ENCODE results near the gene ZNF296. TPM values are rescaled to one million over a fixed set of nuclear protein-coding genes. Genes with fewer than 3 reads are reported as not detected.

Gene ZNF296
- total and polyA plus RNA-seq, 2 donors, result 0.42 to 0.65 TPM

DNA sequence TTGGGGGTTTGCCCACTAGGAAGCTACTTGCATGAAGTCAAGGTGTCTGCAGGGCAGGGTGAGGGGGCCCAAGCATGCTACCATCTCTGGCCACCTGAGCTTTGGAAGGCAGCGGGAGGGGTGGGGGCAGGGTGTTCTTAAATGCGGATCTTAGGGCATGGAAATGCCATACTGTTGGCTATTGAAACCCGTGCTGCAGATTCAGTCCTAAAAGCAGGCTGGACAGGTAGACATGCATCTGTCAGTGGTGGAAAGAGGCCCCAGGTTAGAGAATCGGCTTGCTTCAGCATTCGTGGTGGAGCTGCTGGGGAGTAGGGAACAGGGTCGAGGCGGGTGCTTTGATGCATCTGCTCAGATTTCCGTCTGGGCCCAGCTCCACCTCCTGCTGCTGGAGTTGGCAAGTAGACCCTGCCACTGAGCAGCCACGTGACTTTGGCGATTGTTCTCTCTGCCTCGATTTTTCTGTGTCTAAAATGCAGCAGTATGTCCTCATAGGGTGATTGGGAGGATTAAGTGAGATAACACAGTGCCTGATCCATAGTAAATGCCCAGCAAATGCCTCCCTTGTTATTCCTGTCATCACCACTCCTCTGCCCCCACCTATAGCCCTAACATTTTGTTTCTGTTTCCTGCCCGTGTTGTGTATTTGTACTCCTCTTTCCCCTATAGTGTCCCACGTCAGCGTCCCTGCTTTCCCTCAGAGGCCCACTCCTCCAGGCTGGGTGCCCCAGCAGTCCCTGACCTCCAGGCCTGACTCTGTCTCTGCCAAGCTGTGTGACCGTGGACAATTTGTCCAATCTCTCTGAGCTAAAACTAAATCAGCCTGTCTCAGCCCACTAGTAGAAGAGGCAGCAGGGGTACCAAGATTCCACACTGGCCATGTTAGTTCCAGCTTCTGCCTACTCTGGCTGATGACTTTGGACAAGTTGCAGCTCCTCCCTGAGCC, 22.5 kb upstream of the ZNF296 start:
- no peak overlapping the region for H3K4me3 ChIP-seq (ENCODE audit: low read depth, low read length)
- no peaks in the 10 kb centered on the region for H3K4me1 ChIP-seq (ENCODE audit: insufficient read depth)
- 27% methylated on average over 15 of the region's 15 CpGs for WGBS
- no peaks in the 10 kb centered on the region for H3K36me3 ChIP-seq (ENCODE audit: insufficient read depth)
- peak overlapping the region; percentile 11 for H3K27ac ChIP-seq (ENCODE audit: low read depth)
- no peak for DNase-seq (ENCODE audit: extremely low spot score)

DNA sequence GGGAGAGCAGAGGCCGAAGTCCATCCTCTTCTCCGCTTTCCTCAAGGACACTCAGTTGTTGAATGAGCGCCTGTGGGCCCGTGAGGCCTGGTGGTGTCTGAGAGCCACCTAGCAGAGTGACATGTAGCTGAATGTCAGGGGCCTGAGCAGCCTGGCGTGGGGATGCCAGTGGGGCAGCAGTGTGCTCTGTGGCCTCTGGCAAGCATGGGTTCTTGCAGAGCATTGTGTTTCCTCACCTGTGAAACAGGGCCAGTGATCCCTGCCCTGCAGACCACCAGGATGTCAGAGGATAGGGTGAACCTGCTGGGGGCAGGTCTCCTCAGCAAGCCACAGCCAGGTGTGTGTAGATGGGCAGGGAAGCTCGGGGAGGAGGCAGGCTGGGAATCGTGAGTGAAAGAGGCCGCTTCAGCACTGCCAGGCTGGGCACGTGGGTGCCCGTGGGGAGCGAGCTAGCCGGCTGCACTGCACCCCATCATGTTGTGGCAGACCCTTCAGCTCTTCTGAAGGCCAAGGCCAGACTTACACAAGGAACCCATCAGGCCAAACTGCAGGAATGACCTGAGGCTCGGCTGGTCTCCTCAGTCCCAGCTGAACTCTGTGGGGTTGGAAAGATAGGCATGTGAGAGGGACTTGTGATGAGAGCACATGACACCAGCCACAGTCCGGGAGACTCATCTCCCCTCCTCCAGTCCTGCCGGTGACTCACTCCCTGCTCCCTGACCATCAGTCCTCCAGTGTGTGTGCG, 21.7 kb upstream of the ZNF296 start:
- DNase-seq (ENCODE audit: extremely low spot score), result no peak
- 58% methylated on average over 16 of the region's 16 CpGs for WGBS
- Histone ChIP-seq H3K27ac (ENCODE audit: low read depth) (peak overlapping the region; percentile 40), H3K36me3 (ENCODE audit: insufficient read depth) (no peaks in the 10 kb centered on the region), H3K4me1 (ENCODE audit: insufficient read depth) (no peaks in the 10 kb centered on the region), H3K4me3 (ENCODE audit: low read depth, low read length) (no peak overlapping the region)

DNA sequence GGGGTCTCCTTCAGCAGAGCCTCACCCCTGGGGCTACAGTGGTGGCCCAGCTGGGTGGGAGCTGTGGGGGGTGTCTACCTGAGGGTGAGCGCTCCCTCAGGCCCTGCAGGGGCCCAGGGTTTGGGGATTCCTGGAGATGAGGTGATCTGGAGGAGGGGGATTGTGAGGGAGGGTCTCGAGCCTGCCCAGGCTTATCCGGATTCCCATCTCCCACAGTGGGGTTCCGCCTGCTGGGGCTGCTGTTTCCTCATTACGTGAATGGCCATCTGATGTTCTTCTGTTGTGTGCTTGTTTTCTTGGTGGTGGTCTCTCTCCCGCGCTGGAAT, 21.1 kb upstream of the ZNF296 start:
- Histone ChIP-seq H3K36me3 (ENCODE audit: insufficient read depth) (no peaks in the 10 kb centered on the region), H3K4me1 (ENCODE audit: insufficient read depth) (no peaks in the 10 kb centered on the region), H3K27ac (ENCODE audit: low read depth) (peak overlapping the region; percentile 40), H3K4me3 (ENCODE audit: low read depth, low read length) (no peak overlapping the region)
- DNase-seq (ENCODE audit: extremely low spot score), result no peak
- WGBS, result 85% methylated on average over 7 of the region's 7 CpGs

DNA sequence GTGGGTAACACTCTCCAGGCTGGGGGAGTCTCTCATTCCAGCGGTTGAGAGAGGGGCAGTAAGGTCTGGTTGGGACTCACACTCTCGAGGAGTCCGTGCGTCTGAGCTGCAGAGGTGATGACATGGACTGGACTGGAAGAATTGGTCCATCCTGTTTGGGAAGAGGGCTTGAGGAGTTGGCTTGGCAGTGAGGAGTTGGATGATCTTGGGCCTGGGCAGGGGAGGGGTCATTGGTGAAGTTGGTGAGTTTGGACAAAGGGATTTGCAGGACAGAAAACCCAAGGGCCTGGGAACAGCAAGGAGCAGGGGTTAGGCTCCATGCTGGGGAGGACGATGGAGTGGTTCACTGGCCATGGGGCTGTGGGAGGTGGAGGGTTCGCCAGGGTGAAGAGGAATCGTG, 20.4 kb upstream of the ZNF296 start:
- Histone ChIP-seq H3K4me3 (ENCODE audit: low read depth, low read length) (no peak overlapping the region), H3K27ac (ENCODE audit: low read depth) (no peak overlapping the region), H3K4me1 (ENCODE audit: insufficient read depth) (no peaks in the 10 kb centered on the region), H3K36me3 (ENCODE audit: insufficient read depth) (no peaks in the 10 kb centered on the region)
- no peak for DNase-seq (ENCODE audit: extremely low spot score)
- WGBS, result 87% methylated on average over 7 of the region's 7 CpGs

DNA sequence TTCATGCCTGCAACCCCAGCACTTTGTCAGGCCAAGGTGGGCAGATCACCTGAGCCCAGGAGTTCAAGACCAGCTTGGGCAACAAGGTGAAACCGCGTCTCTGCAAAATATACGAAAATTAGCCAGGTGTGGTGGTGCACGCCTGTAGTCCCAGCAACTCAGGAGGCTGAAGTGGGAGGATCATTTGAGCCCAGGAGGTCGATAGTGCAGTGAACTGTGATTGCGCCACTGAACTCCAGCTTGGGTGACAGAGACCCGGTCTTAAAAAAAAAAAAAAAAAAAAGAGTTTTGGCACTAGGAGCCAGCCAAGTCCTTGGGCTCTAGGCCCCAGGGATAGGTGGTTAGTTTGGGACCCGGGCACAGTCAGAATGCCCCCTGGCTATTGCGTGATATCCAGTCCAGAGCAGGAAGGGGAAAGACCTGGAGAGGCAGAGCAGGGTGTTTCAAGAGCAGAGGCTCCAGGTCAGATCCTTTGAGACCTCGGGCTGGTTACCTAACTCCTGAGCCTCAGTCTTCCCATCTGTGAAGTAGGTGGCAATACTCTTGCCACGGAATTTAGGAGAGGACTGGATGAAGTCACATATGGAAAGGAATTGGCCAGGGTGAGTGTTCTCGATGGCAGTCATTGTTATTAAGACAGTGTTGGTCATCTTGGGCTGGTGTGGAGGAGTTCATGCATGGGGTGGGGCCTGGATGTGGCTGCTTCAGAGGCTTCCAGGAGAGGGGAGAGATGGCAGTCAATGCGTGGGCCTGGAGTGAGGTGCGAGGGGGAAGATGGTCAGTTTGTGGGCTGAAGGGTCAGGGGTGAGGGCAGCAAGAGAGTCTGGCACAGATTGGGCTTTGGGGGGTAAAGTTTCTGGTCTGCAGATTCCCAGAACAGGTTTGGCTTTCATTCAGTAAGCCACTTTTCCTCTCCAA, 19.5 kb upstream of the ZNF296 start:
- Histone ChIP-seq H3K4me3 (ENCODE audit: low read depth, low read length) (no peak overlapping the region), H3K4me1 (ENCODE audit: insufficient read depth) (no peaks in the 10 kb centered on the region), H3K27ac (ENCODE audit: low read depth) (no peak overlapping the region), H3K36me3 (ENCODE audit: insufficient read depth) (no peaks in the 10 kb centered on the region)
- no peak for DNase-seq (ENCODE audit: extremely low spot score)
- 92% methylated on average over 14 of the region's 14 CpGs for WGBS

DNA sequence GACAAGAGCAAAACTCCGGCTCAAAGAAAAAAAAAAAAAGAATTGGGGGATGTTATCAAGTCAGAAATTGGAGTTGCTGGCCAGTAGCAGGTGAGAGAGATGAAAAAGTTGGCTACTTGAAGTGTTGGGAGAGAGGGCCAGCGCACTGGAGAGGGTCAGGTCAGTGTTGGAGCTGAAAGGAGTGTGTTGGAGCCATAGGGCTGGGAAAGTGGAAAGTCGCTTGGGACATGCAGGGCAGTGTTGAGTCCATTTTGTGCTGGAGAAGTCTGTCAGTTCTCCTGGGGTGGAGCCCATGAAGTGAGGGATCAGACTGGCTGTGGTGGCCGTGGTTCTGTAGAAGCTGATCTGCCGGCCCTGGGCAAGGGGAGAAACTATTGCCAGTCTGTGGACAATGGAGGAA, 18.4 kb upstream of the ZNF296 start:
- H3K4me1 ChIP-seq (ENCODE audit: insufficient read depth), result no peaks in the 10 kb centered on the region
- 79% methylated on average over 5 of the region's 5 CpGs for WGBS

DNA sequence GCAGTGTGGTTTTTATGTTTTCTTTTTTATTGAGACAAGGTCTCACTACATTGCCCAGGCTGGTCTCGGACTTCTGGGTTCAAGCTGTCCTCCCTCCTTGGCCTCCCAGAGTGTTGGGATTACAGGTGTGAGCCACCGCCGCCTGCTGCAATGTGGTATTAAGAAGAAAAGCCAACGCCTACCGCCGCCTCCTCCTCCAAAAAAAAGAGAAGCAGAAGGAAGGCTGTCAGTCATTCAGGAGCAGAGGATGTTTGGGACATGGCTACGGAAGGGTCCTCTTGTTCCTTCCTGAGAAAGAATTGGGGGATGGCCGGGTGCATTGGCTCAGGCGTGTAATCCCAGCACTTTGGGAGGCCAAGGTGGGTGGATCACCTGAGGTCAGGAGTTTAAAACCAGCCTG, 17.9 kb upstream of the ZNF296 start:
- peak overlapping the region; percentile 96 for H3K4me3 ChIP-seq (ENCODE audit: low read depth, low read length)
- no peak for DNase-seq (ENCODE audit: extremely low spot score)
- no peak overlapping the region for H3K27ac ChIP-seq (ENCODE audit: low read depth)
- no peaks in the 10 kb centered on the region for H3K36me3 ChIP-seq (ENCODE audit: insufficient read depth)
- H3K4me1 ChIP-seq (ENCODE audit: insufficient read depth), result no peaks in the 10 kb centered on the region
- WGBS, result 74% methylated on average over 9 of the region's 9 CpGs

More for the DNA sequence above, 18.4 kb upstream of the ZNF296 start:
- no peak overlapping the region for H3K27ac ChIP-seq (ENCODE audit: low read depth)
- DNase-seq (ENCODE audit: extremely low spot score), result no peak
- H3K4me3 ChIP-seq (ENCODE audit: low read depth, low read length), result no peak overlapping the region
- no peaks in the 10 kb centered on the region for H3K36me3 ChIP-seq (ENCODE audit: insufficient read depth)

DNA sequence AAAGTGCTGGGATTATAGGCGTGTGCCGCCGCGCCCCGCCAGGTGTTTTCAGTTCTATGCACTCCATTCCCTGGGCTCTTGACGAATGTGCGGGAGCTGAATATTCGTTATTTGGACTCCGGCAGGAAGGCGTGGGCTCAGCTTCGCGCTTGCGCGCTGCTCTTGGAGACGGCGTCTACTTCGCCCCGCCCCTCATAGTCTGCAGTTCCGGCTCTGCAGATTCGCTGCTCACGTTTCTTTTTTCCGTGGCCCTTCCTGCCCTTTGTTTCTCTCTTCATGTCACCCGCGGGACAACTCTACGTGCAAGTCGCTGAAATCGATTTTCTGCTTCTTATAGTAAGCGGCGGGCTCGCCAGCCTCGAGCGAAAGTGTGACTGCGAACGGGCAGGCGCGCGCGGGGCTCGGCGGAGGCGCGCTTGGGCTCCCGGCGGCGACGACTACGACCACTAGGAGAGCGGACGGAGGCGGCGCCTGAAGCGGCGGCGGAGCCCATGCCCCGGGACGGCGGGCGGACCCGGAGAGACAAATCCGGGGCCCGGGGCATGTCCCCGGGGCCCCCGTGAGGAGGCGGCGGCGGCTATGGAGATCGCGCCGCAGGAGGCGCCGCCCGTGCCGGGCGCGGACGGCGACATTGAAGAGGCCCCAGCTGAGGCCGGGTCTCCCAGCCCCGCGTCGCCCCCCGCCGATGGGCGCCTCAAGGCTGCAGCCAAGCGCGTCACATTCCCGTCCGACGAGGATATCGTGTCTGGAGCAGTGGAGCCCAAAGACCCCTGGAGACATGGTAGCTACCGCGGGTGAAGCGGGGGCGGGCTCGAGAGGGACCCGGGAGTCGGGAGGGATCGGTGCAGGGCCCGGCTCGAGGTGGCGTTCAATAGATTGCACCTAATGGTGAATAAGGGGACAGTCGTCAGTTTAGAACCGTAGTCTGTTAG, 16.7 kb upstream of the ZNF296 start, which contains the start of gene PPP1R37:
PPP1R37 (plus strand) TSS at position 433 of the 932 bp plus-strand sequence; CDS start at position 580, 147 bp downstream.
- Histone ChIP-seq H3K4me3 (ENCODE audit: low read depth, low read length) (peak within 1 kb of the TSS; percentile 96), H3K27ac (ENCODE audit: low read depth) (peak within 1 kb of the TSS; percentile 82), H3K4me1 (ENCODE audit: insufficient read depth) (no peaks in the 10 kb centered on the region), H3K36me3 (ENCODE audit: insufficient read depth) (no peaks in the 10 kb centered on the region)
- DNase-seq (ENCODE audit: extremely low spot score), result peak; percentile 92
- WGBS, result under 1% methylated on average over 103 of the region's 103 CpGs

DNA sequence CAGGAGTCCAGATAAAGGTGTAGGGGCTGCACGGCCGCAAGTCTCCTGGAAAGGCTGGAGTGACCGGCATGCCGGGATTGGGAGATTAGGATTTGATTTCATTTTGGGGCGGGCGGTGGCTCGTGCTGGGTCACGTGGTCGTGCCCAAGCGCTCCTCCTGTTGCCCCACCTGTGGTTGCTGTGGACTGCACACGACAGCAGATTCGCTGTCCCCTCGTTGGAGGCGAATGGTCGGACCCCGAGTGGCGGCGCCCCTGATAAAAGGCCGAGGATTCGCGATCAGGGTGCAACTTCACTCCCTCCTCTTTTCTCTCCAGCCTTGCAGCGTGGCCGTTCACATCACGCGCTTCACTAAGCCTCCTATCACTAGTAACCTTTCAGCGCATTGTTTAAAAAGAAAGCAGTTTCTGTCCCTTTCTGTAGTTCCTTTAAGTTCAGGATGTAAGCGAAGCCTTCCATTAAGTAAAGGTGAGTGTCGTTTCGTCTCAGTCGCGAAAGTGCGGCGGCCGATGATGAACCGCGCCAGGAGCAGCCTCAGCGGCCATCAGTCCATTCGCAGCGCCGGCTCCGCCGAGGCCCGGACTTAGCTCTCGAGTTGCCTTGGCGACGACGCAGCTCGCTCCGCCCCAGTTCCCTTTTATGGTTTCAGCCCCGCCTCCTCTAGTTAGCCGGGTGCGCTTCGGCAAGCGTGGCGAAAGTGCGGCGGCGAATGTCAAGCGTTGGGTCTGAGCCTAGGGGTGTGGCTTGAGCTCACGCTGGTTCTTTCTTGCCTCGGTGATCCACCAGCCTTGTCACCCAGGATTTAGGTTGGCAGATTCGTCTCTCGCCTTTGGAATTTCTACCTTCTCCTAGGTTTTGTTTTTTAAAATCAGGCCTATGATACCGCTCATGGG, 15.0 kb upstream of the ZNF296 start:
- 5% methylated on average over 64 of the region's 64 CpGs for WGBS
- H3K4me1 ChIP-seq (ENCODE audit: insufficient read depth), result no peaks in the 10 kb centered on the region
- peak; percentile 98 for DNase-seq (ENCODE audit: extremely low spot score)
- H3K36me3 ChIP-seq (ENCODE audit: insufficient read depth), result no peaks in the 10 kb centered on the region
- H3K27ac ChIP-seq (ENCODE audit: low read depth), result no peak overlapping the region
- H3K4me3 ChIP-seq (ENCODE audit: low read depth, low read length), result peak overlapping the region; percentile 44

DNA sequence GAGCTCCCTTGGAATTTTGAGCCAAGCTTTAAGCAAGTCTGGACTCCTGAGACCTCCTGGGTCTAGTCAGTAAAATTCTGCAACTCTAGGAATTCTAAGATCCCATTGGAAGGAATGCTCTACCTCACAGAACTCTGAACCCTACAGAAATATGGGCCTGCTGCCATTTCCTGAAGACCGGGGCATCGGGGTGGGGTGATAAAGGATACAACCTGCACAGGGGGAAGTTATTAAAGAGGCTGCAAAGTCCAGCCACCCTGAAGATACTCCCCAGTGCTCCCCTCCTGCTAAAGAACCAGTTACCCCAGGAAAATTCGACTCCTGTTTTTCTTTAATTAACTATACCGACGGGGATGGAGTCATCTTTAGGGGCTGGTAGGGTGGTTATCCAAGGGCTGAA, 14.3 kb upstream of the ZNF296 start:
- Histone ChIP-seq H3K36me3 (ENCODE audit: insufficient read depth) (no peaks in the 10 kb centered on the region), H3K4me3 (ENCODE audit: low read depth, low read length) (peak overlapping the region; percentile 33), H3K4me1 (ENCODE audit: insufficient read depth) (no peaks in the 10 kb centered on the region), H3K27ac (ENCODE audit: low read depth) (no peak overlapping the region)
- DNase-seq (ENCODE audit: extremely low spot score), result no peak
- WGBS, result 48% methylated on average over 5 of the region's 5 CpGs

DNA sequence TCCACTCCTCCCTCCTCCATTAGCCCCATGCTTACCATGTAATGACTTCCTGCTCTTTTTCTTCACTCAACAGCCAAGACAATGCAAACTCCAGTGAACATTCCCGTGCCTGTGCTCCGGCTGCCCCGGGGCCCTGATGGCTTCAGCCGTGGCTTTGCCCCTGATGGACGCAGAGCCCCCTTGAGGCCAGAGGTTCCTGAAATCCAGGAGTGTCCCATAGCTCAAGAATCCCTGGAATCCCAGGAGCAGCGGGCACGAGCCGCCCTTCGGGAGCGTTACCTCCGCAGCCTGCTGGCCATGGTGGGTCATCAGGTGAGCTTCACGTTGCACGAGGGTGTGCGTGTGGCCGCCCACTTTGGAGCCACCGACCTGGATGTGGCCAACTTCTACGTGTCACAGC, 13.8 kb upstream of the ZNF296 start:
- Histone ChIP-seq H3K27ac (ENCODE audit: low read depth) (no peak overlapping the region), H3K36me3 (ENCODE audit: insufficient read depth) (no peaks in the 10 kb centered on the region), H3K4me3 (ENCODE audit: low read depth, low read length) (no peak overlapping the region), H3K4me1 (ENCODE audit: insufficient read depth) (no peaks in the 10 kb centered on the region)
- DNase-seq (ENCODE audit: extremely low spot score), result no peak
- 92% methylated on average over 17 of the region's 17 CpGs for WGBS

DNA sequence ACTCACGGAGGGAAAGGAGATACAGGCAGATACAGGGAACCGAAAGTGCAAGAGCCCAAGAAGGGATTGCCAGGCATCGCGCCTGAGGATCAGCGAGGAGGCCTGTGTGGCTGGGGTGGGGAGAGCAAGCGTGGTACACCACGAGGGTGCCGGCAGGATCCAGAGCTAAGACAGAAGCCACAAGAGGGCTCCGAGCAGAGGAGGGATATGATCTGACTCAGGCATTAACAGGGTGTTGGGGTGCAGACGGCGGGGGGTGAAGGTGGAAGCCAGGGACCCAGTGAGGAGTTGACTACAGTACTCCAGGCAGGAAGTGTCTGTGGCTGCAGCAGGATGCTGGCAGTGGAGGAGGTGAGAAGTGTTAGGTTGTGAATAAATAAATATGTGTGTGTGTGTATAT, 11.3 kb upstream of the ZNF296 start:
- Histone ChIP-seq H3K27ac (ENCODE audit: low read depth) (no peak overlapping the region), H3K4me1 (ENCODE audit: insufficient read depth) (no peaks in the 10 kb centered on the region), H3K4me3 (ENCODE audit: low read depth, low read length) (no peak overlapping the region), H3K36me3 (ENCODE audit: insufficient read depth) (no peaks in the 10 kb centered on the region)
- no peak for DNase-seq (ENCODE audit: extremely low spot score)
- WGBS, result 78% methylated on average over 11 of the region's 11 CpGs

Measured in urinary bladder (tissue), 4 donors.